SIG-M5 (cell line): ENCODE results near the gene DSG4.
"Not testable (repeated sequence)": the region's sequence is repeated elsewhere in the genome, so short reads cannot be mapped to it uniquely, and the experiment has no call there.

Source experiments
- DNase-seq: peaks from one replicate; lab custom pipeline; 2025; lab: John Stamatoyannopoulos, UW

Gene DSG4, protein sequence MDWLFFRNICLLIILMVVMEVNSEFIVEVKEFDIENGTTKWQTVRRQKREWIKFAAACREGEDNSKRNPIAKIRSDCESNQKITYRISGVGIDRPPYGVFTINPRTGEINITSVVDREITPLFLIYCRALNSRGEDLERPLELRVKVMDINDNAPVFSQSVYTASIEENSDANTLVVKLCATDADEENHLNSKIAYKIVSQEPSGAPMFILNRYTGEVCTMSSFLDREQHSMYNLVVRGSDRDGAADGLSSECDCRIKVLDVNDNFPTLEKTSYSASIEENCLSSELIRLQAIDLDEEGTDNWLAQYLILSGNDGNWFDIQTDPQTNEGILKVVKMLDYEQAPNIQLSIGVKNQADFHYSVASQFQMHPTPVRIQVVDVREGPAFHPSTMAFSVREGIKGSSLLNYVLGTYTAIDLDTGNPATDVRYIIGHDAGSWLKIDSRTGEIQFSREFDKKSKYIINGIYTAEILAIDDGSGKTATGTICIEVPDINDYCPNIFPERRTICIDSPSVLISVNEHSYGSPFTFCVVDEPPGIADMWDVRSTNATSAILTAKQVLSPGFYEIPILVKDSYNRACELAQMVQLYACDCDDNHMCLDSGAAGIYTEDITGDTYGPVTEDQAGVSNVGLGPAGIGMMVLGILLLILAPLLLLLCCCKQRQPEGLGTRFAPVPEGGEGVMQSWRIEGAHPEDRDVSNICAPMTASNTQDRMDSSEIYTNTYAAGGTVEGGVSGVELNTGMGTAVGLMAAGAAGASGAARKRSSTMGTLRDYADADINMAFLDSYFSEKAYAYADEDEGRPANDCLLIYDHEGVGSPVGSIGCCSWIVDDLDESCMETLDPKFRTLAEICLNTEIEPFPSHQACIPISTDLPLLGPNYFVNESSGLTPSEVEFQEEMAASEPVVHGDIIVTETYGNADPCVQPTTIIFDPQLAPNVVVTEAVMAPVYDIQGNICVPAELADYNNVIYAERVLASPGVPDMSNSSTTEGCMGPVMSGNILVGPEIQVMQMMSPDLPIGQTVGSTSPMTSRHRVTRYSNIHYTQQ

DNA sequence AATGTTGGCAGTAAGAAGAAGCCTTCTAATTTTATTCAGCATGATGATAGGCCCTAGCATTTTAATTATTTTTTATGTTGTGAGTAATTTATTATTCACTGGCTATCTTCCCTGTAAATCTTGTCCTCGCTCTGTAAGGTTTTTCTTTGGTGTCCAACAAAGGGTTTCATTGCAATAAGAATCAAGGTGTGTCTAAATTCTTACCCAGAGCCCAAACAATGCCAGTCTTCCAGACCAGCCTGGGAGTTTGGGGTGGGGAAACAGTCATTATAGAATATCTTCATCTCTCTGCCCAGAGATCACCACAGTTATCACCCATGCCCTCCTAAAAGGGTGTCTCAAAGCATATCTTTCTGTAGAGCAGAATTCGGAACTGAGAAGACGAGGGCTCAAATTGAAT, at the start of gene DSG4:
Gene DSG4, plus strand, starts transcription at position 301 of the 400 bp plus-strand sequence. CDS start 135 bp downstream, outside the sequence.
- no peak for DNase-seq

DNA sequence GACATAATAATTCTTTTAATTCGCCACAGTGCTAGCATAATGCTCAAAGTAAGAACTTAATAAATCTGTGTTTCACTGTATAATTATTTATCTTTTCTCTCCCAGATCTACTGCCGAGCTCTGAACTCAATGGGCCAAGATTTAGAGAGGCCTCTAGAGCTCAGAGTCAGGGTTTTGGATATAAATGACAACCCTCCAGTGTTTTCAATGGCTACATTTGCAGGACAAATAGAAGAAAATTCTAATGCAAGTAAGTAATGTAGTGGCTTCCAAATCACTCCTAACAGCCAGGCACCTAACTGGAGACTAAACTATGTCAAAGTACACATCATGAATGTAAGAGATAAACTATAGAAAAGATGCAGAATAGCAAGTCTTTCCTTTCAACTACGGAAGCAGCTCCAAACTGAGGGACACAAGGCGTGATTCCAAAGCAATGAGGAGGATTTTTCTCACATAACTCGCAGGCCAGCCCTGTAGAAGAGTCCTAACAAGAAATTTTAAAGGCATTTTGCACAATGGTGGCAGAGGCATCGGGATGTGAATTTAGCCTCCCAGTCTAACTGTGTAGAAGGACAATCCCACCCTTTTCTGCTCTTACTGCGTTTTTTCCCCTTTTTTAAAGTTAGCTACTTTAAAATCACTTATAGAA, 46.7 kb upstream of the DSG4 start:
- DNase-seq, result no peak

DNA sequence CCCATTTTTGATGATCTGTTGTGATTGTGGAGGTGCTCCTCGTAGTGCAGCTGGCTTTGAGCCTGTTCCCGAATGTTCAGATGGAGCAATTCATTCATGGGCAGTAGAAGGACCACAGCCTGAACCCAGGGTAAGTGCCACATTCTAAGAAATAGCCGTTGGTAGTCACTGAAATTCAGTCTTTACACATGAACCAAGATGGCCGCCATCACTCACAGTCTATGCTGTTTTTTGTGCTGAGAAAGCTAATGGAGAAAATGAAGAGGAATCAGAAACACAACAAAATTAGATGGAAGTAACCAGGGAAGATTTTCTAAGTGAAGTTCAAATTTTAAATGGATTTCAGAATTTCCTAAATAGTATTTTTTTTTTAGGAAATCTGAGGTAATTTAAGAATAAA, 33.1 kb upstream of the DSG4 start:
- no peak for DNase-seq

DNA sequence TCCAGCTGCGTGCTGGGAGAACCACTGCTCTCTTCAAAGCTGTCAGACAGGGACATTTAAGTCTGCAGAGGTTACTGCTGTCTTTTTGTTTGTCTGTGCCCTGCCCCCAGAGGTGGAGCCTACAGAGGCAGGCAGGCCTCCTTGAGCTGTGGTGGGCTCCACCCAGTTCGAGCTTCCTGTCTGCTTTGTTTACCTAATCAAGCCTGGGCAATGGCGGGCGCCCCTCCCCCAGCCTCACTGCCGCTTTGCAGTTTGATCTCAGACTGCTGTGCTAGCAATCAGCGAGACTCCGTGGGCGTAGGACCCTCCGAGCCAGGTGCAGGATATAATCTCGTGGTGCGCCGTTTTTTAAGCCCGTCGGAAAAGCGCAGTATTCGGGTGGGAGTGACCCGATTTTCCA, 23.2 kb upstream of the DSG4 start:
- not testable (repeated sequence) for DNase-seq

DNA sequence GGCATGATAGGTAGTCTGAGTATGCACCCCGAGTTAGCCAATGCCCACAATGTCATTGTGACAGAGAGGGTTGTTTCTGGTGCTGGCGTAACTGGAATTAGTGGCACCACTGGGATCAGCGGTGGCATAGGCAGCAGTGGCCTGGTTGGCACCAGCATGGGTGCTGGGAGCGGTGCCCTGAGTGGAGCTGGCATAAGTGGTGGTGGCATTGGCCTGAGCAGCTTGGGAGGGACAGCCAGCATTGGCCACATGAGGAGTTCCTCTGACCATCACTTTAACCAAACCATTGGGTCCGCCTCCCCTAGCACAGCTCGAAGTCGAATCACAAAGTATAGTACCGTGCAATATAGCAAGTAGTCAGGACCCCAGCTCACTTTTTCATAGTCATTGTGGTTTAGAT, 21.6 kb upstream of the DSG4 start:
- DNase-seq, result no peak

DNA sequence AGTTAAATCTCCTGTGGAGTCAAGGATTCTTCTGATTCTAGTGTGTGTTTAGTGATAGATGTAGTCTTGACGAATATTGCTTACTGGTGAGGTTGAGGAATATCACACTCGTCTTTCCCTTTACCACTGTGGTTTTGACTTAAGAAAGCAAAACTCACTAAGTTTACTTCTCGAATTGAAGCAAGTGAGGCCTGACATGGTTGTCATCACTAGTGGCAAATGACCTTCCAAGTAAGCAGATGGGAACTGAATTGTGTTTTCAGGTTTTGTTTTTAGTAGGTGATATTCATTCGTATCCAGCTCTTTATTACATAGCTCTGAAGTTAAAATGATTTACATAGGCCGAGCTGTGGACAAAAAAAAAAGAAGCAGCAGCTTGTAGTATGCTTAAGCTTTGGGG, 20.6 kb upstream of the DSG4 start:
- no peak for DNase-seq

DNA sequence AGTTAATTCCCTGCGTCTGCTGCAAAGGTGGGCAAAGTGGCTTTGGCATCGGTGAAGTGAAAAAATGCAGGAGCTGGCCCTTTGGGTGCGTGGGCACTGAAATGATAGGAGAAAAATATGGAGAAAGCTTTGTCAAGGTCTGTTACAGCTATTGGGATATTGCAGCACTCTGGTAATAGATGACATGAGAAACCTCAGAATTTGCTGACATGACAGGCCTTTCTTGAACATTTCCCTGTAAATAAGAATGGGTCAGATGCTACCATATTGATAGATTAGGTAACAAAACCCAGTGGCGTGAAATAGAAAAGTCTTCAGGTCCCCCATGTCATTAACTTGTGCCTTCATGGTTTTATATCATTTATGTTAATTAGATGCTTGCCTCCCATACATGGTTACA, 12.4 kb upstream of the DSG4 start:
- DNase-seq, result no peak

DNA sequence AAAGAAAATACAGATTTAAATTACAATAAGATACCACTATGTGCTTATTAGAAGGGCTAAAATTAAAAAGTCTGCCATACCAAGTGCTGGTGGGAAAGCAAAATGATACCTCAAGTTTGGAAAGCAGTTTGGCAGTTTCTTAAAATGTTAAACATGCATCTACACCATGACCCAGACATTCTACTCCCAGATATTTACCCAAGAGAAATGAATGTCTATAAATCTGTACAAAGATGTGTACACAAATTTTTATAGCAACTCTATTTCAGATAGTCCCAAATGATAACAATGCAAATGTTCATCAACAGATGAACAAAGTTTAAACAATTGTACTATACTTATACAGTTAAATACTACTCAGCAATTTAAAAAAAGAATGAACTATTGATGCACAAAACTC, 7.1 kb upstream of the DSG4 start:
- no peak for DNase-seq

DNA sequence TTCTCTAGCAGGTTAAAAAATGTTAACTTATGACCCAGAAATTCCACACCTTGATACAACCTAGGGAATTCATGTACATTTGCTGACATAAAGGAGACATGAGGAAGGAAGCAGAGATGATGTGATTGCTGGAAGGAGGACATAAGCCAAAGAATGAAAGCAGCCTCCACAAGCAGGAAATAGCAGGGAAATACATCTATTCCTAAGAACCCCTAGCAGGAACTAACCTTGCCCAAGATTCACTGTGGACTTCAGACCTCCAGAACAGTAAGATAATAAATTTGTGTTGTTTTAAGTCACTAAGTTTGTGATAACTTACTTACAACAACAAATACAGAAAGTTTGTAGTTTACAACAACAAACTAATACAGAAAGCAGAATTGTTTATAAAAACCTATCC, 4.6 kb upstream of the DSG4 start:
- DNase-seq, result no peak

DNA sequence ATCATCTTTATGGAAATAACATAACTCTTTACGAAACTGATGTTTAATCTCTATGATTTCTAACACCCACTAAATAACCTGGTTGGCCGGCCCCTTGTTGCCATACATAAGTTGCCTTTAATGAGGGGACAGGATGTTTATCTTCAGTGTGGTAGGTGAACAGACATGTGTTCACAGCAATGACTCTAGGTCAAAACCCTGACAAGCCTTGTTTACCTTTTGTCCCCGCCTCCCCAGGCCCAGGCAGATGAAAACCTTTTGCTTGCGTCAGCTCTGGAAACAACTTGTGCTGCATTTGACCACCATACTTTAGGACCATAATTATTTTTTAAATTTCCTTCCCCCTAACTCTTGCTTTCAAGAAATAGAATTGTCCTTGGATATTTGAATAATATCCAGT, 2.9 kb upstream of the DSG4 start:
- DNase-seq, result no peak

DNA sequence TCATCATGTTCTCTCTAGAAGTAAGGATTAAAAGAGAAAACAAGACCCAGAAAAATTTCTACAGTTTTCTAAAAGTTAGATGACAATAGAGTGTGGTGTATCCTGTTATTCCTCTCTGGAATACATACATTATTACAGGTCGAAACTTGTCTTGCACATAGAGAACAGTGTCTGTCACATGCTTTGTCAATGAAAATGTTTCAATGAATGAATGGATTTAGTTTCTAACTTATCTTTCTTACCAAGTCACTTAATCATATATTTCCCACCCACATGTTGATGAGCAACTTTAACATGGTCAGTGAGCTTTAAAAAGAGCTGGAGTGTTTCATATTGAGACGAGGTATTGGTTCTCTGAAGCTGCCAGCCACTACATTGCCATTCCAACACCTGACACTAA, 4.3 kb downstream of the DSG4 start:
- DNase-seq, result no peak

DNA sequence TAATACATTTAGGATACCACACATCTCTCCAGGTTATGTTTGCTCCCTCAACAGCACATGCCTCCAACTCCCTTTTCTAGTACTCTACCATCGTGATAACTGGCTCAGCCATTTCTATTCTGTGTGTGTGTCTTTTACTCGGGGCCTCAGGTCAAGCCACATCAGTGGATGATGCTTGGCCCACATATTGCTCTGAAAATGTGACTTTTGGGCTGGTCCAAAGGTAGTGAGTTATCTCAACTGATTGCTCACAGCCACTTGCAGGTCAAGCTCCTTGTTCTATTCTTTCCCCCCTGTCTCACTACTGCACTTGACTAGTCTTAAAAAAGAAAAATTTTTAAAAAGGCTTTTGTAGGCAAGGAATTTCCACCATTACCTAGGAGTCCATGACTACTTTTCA, 5.5 kb downstream of the DSG4 start:
- DNase-seq, result no peak

DNA sequence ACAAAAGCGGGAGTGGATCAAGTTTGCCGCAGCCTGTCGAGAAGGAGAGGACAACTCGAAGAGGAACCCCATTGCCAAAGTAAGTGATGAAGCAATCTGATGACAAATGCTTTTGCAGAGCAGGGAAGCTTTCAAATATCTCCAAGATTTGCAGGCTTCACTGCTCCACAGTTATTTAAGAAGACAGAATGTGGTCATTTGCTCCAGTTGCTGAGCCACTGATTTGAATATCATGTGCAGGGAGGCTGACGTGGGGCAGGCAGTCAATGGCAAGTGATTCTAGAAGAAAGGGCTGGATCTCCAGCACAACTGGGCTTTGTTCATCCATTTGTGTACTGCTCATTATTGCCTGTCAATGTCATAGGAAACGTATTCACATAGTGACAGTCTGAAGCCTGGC, 10.2 kb downstream of the DSG4 start:
- DNase-seq, result no peak

DNA sequence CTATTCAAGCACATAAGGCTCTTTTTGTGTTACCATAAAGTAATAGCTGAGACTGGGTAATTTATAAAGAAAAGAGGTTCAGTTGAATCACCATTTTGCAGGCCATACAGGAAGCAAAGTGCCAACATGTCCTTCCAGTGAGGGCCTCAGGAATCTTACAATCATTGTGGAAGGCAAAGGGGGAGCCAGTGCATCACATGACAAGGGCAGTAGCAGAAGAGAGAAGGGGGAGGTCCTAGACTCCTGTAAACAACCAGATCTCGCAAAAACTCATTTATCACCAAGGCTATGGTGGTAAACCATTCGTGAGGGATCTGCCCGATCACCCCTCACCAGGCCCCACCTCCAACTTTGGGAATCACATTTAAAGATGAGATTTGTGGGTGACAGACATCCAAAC, 16.7 kb downstream of the DSG4 start:
- DNase-seq, result no peak

DNA sequence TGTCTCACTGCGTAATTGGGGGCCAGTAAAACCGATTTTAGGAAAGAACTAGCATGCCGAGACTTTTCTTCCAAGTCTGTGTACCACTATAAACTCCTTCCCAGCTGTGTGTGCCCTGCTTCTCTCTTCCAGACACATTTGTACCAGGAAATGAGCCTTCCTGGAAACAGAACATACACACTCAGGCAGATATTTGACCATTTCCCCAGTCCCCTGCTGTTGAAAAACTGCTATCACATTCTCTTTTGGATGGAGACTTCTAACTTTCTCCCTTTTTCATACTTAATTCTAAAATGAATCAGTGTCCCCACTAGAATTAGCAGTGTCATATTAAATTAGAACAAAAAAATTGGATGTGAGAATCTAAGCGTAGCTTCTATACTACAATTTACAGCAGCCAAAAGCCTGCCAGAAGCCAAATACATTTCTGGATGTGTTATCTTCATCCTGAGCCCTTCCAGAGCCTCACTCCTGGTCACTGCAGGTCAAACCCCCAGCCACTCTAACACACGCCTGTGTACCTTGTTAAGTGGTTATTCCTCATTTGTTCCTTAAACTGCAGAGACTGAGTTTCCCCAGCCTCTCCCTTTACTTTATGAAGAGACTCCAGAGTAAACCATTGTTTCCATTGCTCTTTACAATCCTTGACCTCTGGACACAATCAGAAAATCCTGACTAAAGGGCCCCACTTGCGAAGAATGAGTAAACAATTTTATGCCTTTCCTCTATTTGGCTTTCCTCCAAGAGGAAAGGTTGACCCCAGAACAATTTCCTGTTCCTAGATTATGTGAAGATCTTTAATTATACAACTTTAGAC, 20.4 kb downstream of the DSG4 start:
- DNase-seq, result no peak

DNA sequence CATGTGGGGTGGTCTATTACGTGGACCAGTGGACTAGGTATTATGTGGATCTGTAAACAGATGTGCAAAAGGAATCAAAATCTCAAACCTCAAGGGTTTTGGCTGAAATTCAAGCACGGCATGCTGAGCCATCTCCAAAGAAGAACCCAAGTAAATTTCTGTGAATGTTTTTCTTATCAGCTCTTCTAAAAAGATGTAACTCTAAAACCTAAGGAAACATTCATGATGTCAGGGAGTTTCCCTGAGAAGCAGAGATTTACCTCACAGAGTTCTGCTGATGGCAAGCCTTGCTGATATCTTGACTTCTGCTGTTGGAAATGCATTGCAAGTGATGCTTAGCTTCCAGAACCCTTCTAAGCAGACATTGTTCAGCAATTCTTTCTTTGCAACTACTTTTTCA, 21.6 kb downstream of the DSG4 start:
- DNase-seq, result no peak

DNA sequence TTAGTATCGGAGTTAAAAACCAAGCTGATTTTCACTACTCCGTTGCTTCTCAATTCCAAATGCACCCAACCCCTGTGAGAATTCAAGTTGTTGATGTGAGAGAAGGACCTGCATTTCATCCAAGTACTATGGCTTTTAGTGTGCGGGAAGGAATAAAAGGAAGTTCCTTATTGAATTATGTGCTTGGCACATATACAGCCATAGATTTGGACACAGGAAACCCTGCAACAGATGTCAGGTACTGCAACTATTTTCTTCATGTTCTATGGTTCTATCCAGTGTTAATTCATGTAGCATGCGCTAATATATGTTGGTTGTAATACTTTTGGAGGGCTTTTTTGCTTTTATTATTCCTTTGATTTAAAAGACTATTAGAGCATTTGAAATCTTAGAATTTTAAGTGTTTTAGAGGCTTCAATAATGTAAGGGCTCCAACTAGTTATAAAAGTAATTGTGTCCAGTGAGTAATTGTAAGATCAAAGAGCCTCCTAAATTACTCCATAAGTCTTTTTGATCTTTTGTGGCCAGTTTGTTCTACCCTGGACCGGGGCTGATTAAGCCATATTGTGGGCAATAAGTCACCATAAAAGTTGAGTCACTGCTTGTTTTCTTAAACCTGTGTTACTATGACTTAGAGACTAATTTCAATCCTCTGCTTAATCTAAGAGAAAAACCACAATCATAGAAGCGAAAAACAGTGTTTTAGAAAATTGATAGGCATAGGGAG, 22.9 kb downstream of the DSG4 start:
- no peak for DNase-seq

DNA sequence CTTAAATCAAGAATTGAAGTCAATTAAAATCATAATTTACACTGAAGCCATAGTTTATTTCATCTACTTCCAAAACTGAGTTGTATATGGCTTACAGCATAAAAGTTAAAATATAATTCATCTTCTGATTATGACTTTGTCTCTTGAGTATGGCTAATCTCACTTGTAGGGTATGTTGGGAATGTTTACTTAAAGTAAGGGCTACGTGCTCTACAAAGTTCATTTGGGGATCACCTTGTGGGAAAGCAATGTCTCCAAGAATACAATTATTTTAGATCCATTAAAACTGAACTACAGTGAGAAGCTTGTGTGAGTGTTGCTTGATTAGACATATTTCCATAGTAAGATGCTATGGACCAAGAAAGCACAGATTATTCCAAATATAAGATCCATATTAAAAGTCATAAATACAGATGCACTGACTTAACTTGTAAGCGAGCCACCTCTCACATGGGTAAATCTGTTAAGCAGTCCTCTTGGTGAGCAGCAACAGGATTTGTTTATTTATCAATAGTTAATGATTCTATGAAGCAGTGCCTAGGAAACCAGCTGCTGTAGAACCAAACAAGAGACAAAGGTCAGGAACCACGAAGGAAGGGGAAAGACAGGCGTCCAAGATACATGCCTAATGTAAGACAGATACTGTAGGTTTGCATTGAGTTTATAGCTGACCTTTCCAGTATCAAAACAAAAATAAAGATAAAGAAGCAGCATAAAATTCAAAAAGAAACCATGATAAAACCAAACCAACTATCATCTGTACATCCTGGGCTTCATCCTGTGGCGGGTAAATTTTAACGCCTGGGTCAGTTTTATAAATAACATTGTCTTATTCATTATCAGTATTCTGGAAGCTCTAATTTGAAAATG, 24.8 kb downstream of the DSG4 start:
- no peak for DNase-seq

DNA sequence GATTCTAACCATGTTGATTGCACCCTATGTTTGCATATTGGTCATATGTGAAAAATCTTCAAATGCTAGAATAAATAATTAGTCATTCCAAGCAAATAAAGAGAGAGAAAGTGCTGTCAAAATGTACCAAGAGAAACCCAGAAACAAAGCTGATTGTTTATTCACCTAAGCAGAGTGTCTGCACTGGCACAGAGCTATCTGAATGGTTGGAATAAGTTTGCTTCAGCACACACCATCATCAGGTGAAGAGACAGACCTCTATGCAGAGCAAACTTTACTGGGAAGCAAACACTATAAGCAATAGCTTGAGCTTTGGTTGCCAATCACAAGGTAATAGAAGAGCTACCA, 25.4 kb downstream of the DSG4 start:
- no peak for DNase-seq

DNA sequence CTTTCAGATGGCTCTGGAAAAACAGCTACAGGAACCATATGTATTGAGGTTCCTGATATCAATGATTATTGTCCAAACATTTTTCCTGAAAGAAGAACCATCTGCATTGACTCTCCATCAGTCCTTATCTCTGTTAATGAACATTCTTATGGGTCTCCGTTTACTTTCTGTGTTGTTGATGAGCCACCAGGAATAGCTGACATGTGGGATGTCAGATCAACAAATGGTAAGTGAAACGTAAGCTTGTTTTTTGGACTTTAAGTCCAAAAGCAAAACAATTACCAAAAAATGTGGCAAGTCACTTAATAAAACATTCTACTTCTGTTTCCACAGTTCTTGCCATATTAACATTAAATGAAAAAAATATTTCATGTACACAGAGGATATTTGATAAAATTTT, 26.8 kb downstream of the DSG4 start:
- DNase-seq, result no peak
